Measurements from ENCODE around the gene GALNTL6. TPM values are rescaled to one million over a fixed set of nuclear protein-coding genes. Genes with fewer than 3 reads are reported as not detected.

GALNTL6 gene
- total RNA-seq, 4 donors from 2014 or later: 0.30 to 1.3 (median 0.60) TPM

- H3K4me3 ChIP-seq (ENCODE audit: low read depth, poor library complexity, severe bottlenecking): no peak overlapping the region
- intact Hi-C loops (cut with DNase I; ENCODE audit: low total_unique reads): no loop called here
- no peak for TF ChIP-seq POLR2A (IDR thresholded peaks at IDR 0.05)
- no peak for TF ChIP-seq CTCF (IDR thresholded peaks at IDR 0.05)
- WGBS, 2 donors: 82 to 84% methylated on average over 2 of the region's 2 CpGs
- no peak for DNase-seq (ENCODE audit: low spot score in 2 of 2)
These were observed 510.1 kb downstream of the GALNTL6 start for GRCh38 chr4:172323288-172323687.

- 41 to 48% methylated on average over 5 of the region's 5 CpGs for WGBS, 2 donors
- no peak for DNase-seq (ENCODE audit: low spot score in 2 of 2)
- no peak overlapping the region for H3K4me3 ChIP-seq (ENCODE audit: low read depth, poor library complexity, severe bottlenecking)
- intact Hi-C loops (cut with DNase I; ENCODE audit: low total_unique reads): no loop called here
- TF ChIP-seq CTCF (IDR thresholded peaks at IDR 0.05) (no peak), POLR2A (IDR thresholded peaks at IDR 0.05) (no peak)
These were observed 531.2 kb downstream of the GALNTL6 start for GRCh38 chr4:172344308-172344938.

DNA sequence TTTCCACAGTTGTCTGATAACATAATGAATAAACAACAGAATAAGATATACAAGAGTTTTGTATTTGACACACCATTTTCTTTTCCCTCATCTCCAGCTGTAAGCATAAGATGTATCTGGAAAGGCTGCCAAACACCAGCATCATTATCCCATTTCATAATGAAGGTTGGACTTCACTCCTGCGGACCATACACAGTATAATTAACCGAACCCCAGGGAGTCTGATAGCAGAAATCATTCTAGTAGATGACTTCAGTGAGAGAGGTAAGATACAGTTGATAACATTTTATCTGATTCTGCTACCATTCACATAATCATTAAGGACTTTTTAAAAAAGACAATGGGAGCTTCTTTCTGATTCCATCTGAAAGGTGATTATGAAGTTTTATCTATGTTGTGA lies 535.2 kb downstream of the GALNTL6 start:
- no peak for DNase-seq (ENCODE audit: low spot score in 2 of 2)
- 81 to 86% methylated on average over 2 of the region's 2 CpGs for WGBS, 2 donors
- intact Hi-C loops (cut with DNase I; ENCODE audit: low total_unique reads): no loop called here
- H3K4me3 ChIP-seq (ENCODE audit: low read depth, poor library complexity, severe bottlenecking): no peak overlapping the region
- TF ChIP-seq CTCF (IDR thresholded peaks at IDR 0.05) (no peak), POLR2A (IDR thresholded peaks at IDR 0.05) (no peak)

DNA sequence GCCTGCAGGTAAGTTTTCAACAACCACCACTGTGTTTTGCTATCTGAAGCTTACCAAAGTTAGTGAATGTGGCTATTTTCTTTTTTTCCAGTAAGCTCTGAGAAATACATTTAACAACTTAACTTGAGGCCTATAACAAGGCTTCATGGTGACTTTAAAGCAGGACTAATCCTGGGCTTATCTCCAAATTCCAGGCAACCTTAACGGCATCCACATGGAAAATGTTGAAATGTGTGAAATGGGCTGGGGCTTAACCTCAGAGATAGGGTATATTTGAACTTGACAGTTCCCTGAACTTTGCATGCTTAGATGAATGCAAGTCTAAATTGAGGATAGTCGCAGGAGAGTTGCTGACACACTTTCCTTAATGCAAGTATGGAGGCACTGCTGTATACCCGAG lies 539.2 kb downstream of the GALNTL6 start:
- intact Hi-C loops (cut with DNase I; ENCODE audit: low total_unique reads): no loop called here
- TF ChIP-seq CTCF (IDR thresholded peaks at IDR 0.05): no peak
- no peak for TF ChIP-seq POLR2A (IDR thresholded peaks at IDR 0.05)
- WGBS, 2 donors: 72 to 76% methylated on average over 3 of the region's 3 CpGs

DNA sequence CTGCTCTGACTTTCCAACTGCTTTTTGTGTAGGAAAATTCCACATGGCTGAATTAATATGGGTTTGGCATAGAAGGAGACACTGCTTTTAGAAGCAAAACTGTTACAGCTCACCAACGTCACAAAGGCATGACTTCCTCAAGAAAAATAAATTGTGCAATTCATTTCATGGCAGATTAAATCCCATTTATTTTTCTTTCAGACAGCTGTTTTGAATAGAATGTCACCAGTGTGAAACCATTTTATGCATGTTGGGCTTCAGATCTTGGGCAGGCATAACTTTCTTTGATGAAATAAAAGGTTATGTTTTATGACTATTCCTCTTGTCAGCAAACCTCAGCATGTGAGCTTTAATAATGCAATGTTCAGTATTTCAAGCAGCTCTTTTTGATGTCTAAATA lies 542.8 kb downstream of the GALNTL6 start:
- 11 to 20% methylated on average over 1 of the region's 1 CpG for WGBS, 2 donors
- DNase-seq (ENCODE audit: low spot score in 2 of 2): no peak
- H3K4me3 ChIP-seq (ENCODE audit: low read depth, poor library complexity, severe bottlenecking): no peak overlapping the region
- intact Hi-C loops (cut with DNase I; ENCODE audit: low total_unique reads): no loop called here
- TF ChIP-seq CTCF (IDR thresholded peaks at IDR 0.05) (no peak), POLR2A (IDR thresholded peaks at IDR 0.05) (no peak)

More for the DNA sequence above, 539.2 kb downstream of the GALNTL6 start:
- H3K4me3 ChIP-seq (ENCODE audit: low read depth, poor library complexity, severe bottlenecking): no peak overlapping the region
- DNase-seq (ENCODE audit: low spot score in 2 of 2): no peak

DNA sequence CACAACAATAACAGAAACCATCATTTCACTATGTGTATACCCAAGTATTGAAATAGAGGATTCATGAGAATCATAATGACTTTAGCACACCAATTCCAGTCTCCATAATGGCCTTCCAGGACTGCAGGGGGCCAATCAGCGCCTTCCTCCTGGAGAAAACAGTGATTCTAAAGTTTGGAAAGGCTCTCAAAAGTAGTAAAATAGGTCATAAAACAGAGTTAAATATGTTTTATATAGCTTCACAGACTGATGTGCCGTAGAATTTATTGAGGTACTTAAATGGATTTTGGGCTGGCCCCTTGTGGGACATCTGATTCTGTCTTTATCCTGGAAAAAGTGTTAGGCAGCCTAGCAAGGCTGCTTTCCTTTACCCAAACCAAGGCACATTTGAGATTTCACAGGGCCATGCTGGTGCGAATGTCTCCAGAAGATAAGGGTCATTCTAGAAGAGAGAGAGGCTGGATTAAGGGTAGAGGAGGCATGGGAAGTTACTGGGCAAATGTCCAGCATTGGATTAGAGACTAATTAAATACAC lies 543.9 kb downstream of the GALNTL6 start:
- TF ChIP-seq CTCF (IDR thresholded peaks at IDR 0.05): no peak
- TF ChIP-seq POLR2A (IDR thresholded peaks at IDR 0.05): no peak
- intact Hi-C loops (cut with DNase I; ENCODE audit: low total_unique reads): no loop called here
- WGBS, 2 donors: 64 to 78% methylated on average over 3 of the region's 3 CpGs
- DNase-seq (ENCODE audit: low spot score in 2 of 2): no peak
- H3K4me3 ChIP-seq (ENCODE audit: low read depth, poor library complexity, severe bottlenecking): no peak overlapping the region

Measured in lower leg skin (tissue), 4 donors.